ENCODE results near the gene USP17L20. TPM values are rescaled to one million over a fixed set of nuclear protein-coding genes. Genes with fewer than 3 reads are reported as not detected.
A peak's percentile ranks its signal among the peaks of the same experiment; 100 is the strongest.
"Not testable (repeated sequence)": the region's sequence is repeated elsewhere in the genome, so short reads cannot be mapped to it uniquely, and the experiment has no call there.

Gene USP17L20
- total RNA-seq, 4 donors from 2014 or later = not detected

- H3K4me1 ChIP-seq; H3K27me3 ChIP-seq; H3K27ac ChIP-seq; DNase-seq; intact Hi-C loops (cut with DNase I); H3K9me3 ChIP-seq; H3K36me3 ChIP-seq; H3K4me3 ChIP-seq (replicated peaks in 1 of 3): not testable (repeated sequence)
- no CpG with 5 or more reads among the region's 13 CpGs for WGBS, 2 donors
Observed at GRCh38 chr4:9262572-9262971, 4.6 kb downstream of the USP17L20 start, which contains the start of gene USP17L21. Gene USP17L21, plus strand, starts transcription at chr4:9262872. Its CDS starts 0 bp downstream, at chr4:9262872.

GRCh38 chr4:9267319-9267718 lies 9.4 kb downstream of the USP17L20 start, which contains the start of gene USP17L22:
Gene USP17L22, plus strand, starts transcription at chr4:9267619. Its CDS starts 0 bp downstream, at chr4:9267619.
- WGBS, 2 donors = no CpG with 5 or more reads among the region's 15 CpGs
- H3K9me3 ChIP-seq; DNase-seq; H3K27ac ChIP-seq; H3K27me3 ChIP-seq; H3K4me3 ChIP-seq (replicated peaks in 1 of 3); intact Hi-C loops (cut with DNase I); H3K36me3 ChIP-seq; H3K4me1 ChIP-seq: not testable (repeated sequence)

- H3K27me3 ChIP-seq; H3K4me1 ChIP-seq; H3K4me3 ChIP-seq (replicated peaks in 1 of 3); intact Hi-C loops (cut with DNase I); H3K9me3 ChIP-seq; H3K27ac ChIP-seq; H3K36me3 ChIP-seq: not testable (repeated sequence)
- 90 to 93% methylated on average over 8 of the region's 10 CpGs for WGBS, 2 donors
- peak; percentile 8 to 41 for DNase-seq
Observed at GRCh38 chr4:9271719-9272118, 13.8 kb downstream of the USP17L20 start.

Other genes with a start within 250 kb of the USP17L20 start
- not detected for gene FAM90A26, start 87.7 kb upstream of the USP17L20 start, total RNA-seq
- gene USP17L10, start 47.5 kb upstream of the USP17L20 start, total RNA-seq = not detected
- gene USP17L11, start 42.7 kb upstream of the USP17L20 start, total RNA-seq = not detected
- gene USP17L12, start 38.0 kb upstream of the USP17L20 start, total RNA-seq = not detected
- not detected for gene USP17L13, start 33.2 kb upstream of the USP17L20 start, total RNA-seq
- not detected for gene USP17L15, start 23.7 kb upstream of the USP17L20 start, total RNA-seq
- not detected for gene USP17L17, start 14.2 kb upstream of the USP17L20 start, total RNA-seq
- gene USP17L18, start 9.5 kb upstream of the USP17L20 start, total RNA-seq = not detected
- not detected for gene USP17L19, start 4.7 kb upstream of the USP17L20 start, total RNA-seq
- not detected for gene USP17L21, start 4.7 kb downstream of the USP17L20 start, total RNA-seq
- gene USP17L22, start 9.5 kb downstream of the USP17L20 start, total RNA-seq = not detected
- not detected for gene USP17L24, start 67.0 kb downstream of the USP17L20 start, total RNA-seq
- not detected for gene USP17L25, start 71.8 kb downstream of the USP17L20 start, total RNA-seq
- not detected for gene USP17L26, start 76.5 kb downstream of the USP17L20 start, total RNA-seq
- gene USP17L5, start 81.3 kb downstream of the USP17L20 start, total RNA-seq = not detected
- not detected for gene USP17L27, start 86.0 kb downstream of the USP17L20 start, total RNA-seq
- not detected for gene USP17L28, start 90.8 kb downstream of the USP17L20 start, total RNA-seq
- not detected for gene USP17L29, start 95.5 kb downstream of the USP17L20 start, total RNA-seq
- not detected for gene USP17L30, start 105.0 kb downstream of the USP17L20 start, total RNA-seq
- not detected for gene DEFB131A, start 186.3 kb downstream of the USP17L20 start, total RNA-seq